OCI-LY3 (cell line): ENCODE results near the gene XDH.

Experiments used
- H2AFZ ChIP-seq: fragments of 200-600, 300-600 bp; shearing (Covaris generic); 2 replicates; pipeline ENCODE4 v1.6.0; 2014; ENCODE audit warnings: antibody characterized with exemption, low read depth, low read length
- H3K27ac ChIP-seq: fragments of 200-600, 300-600 bp; sonication (generic); 2 replicates; pipeline ENCODE4 v1.5.1; 2014; ENCODE audit warnings: mild to moderate bottlenecking, low read length, moderate library complexity, mixed read lengths
- H3K27me3 ChIP-seq: fragments of 200-600, 300-600 bp; sonication (generic); 2 replicates; pipeline ENCODE4 v1.6.1; 2014; ENCODE audit warnings: low read depth, low read length, mixed read lengths
- H3K36me3 ChIP-seq: fragments of 200-600, 300-600 bp; sonication (generic); replicated peaks from 2 replicates; pipeline ENCODE3; 2014; ENCODE audit warnings: low read depth, low read length, mixed read lengths
- H3K4me1 ChIP-seq: fragments of 300-600, 200-600 bp; sonication (generic); 2 replicates; pipeline ENCODE4 v1.6.1; 2014; ENCODE audit warnings: low read length, mixed read lengths
- H3K4me2 ChIP-seq: fragments of 200-600, 300-600 bp; sonication (generic); 2 replicates; pipeline ENCODE4 v1.6.1; 2014; ENCODE audit warnings: low read length, mixed read lengths
- H3K4me3 ChIP-seq: fragments of 300-600, 200-600 bp; sonication (generic); 2 replicates; pipeline ENCODE4 v1.5.1; 2014; ENCODE audit warnings: antibody characterized with exemption, mild to moderate bottlenecking, low read length, moderate library complexity
- H3K79me2 ChIP-seq: fragments of 300-600, 200-600 bp; shearing (Covaris generic); 2 replicates; pipeline ENCODE4 v1.6.1; 2014; ENCODE audit warnings: mild to moderate bottlenecking, low read length, mixed read lengths
- H3K9ac ChIP-seq: fragments of 300-600, 200-600 bp; shearing (Covaris generic); 2 replicates; pipeline ENCODE4 v1.6.0; 2014; ENCODE audit warnings: mild to moderate bottlenecking, low read length, moderate library complexity
- H3K9me3 ChIP-seq: fragments of 200-600, 300-600 bp; shearing (Covaris generic); 2 replicates; pipeline ENCODE4 v1.6.1; 2014; ENCODE audit warnings: low read length, mixed read lengths; ENCODE audit not compliant: insufficient read depth
- H4K20me1 ChIP-seq: fragments of 200-600, 300-600 bp; sonication (generic); 2 replicates; pipeline ENCODE4 v1.6.1; 2016; ENCODE audit warnings: low read length, mixed read lengths; ENCODE audit not compliant: insufficient read depth
- EZH2phosphoT487 ChIP-seq: fragments of 200-600 bp; shearing (Covaris generic); IDR thresholded peaks from 2 replicates; pipeline ENCODE4 v1.6.1; 2018; ENCODE audit warnings: antibody characterized with exemption, mixed run types, low read depth
- TF ChIP-seq, protein P1 (sequence below): fragments of 200-600, 300-600 bp; sonication (generic); IDR thresholded peaks from 2 replicates; pipeline ENCODE4 v1.5.1; 2014; ENCODE audit warnings: antibody characterized with exemption, low read length, low read depth

Gene XDH

DNA sequence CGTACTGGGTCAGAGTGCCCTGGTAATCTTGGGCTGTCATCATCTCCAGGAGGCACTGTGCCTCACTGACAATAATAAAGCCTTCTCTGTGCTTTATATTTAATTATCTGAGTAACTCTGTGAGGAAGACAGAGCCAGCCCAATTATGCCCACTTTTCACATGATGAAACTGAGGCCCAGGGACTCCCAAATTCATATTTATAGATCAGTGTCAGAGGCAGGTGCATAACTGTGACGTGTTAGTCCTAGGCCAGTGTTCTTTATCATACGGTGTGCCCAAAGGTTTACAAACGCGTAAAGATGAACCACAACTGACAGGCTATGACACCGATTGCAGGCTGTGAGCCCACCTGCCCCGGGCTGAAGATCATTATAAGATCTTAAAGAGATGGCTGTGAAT is 65.4 kb downstream of the XDH start:
- Histone ChIP-seq H3K9me3 (no peaks in the 10 kb centered on the region), H3K27me3 (peaks cover 34% of the 10 kb centered on the region), H3K79me2 (no peaks in the 10 kb centered on the region), H3K4me3 (no peak overlapping the region), H3K4me1 (no peaks in the 10 kb centered on the region), H3K27ac (no peak overlapping the region), H3K4me2 (no peak overlapping the region), H3K9ac (no peak overlapping the region), H4K20me1 (no peaks in the 10 kb centered on the region), H2AFZ (no peak overlapping the region), H3K36me3 (no peaks in the 10 kb centered on the region)
- no peak for TF ChIP-seq EZH2phosphoT487
- TF ChIP-seq, protein P1, sequence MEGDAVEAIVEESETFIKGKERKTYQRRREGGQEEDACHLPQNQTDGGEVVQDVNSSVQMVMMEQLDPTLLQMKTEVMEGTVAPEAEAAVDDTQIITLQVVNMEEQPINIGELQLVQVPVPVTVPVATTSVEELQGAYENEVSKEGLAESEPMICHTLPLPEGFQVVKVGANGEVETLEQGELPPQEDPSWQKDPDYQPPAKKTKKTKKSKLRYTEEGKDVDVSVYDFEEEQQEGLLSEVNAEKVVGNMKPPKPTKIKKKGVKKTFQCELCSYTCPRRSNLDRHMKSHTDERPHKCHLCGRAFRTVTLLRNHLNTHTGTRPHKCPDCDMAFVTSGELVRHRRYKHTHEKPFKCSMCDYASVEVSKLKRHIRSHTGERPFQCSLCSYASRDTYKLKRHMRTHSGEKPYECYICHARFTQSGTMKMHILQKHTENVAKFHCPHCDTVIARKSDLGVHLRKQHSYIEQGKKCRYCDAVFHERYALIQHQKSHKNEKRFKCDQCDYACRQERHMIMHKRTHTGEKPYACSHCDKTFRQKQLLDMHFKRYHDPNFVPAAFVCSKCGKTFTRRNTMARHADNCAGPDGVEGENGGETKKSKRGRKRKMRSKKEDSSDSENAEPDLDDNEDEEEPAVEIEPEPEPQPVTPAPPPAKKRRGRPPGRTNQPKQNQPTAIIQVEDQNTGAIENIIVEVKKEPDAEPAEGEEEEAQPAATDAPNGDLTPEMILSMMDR: no peak

DNA sequence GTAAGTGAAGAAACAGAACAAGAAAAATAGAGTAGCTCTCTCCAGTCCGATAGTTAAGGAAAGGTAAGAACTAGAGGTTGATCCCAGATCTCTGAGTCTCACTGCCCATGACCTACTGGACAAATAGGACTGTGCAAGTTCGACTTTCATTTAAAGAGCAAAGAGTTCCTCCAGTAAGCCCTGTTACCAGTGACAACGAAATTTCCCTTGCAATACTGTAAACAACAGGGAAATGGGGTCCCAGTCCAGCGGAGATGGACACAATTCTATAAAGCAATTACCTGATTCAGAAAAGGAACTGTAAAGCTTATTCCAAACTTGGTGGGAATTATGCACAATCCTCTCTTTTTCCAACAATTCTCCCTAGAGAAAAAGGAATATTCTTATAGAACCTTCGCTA is 65.9 kb downstream of the XDH start:
- H3K9ac ChIP-seq: no peak overlapping the region
- H3K4me1 ChIP-seq: no peaks in the 10 kb centered on the region
- TF ChIP-seq, protein P1: no peak
- no peak for TF ChIP-seq EZH2phosphoT487
- H3K36me3 ChIP-seq: no peaks in the 10 kb centered on the region
- H3K27me3 ChIP-seq: peaks cover 32% of the 10 kb centered on the region
- no peak overlapping the region for H3K4me2 ChIP-seq
- H3K9me3 ChIP-seq: no peaks in the 10 kb centered on the region
- H3K79me2 ChIP-seq: no peaks in the 10 kb centered on the region
- H3K4me3 ChIP-seq: no peak overlapping the region
- H2AFZ ChIP-seq: no peak overlapping the region
- H3K27ac ChIP-seq: no peak overlapping the region
- H4K20me1 ChIP-seq: no peaks in the 10 kb centered on the region

DNA sequence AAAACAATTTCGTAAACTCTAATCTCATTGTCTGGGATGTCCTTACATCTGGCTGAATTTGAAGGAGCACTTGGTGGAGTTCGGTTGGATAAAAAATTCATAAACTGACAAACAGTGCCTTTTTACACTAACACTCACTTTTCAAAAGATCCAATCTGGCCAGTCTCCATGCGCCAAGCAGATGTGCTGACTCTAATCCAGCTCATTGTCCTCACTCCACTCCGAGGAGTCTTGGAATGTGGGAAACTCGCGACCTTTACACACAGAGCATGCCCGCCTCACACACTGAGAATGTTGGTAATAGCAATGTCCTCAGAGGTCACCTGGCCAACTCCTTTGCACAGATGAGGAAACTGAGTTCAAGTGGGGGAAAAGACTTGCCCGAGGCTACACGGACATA is 66.8 kb downstream of the XDH start:
- H3K9me3 ChIP-seq: no peaks in the 10 kb centered on the region
- H3K4me2 ChIP-seq: no peak overlapping the region
- H3K9ac ChIP-seq: no peak overlapping the region
- no peaks in the 10 kb centered on the region for H3K4me1 ChIP-seq
- H3K79me2 ChIP-seq: no peaks in the 10 kb centered on the region
- no peak overlapping the region for H3K4me3 ChIP-seq
- TF ChIP-seq EZH2phosphoT487: no peak
- TF ChIP-seq, protein P1: no peak
- no peak overlapping the region for H3K27ac ChIP-seq
- peaks cover 28% of the 10 kb centered on the region for H3K27me3 ChIP-seq
- no peaks in the 10 kb centered on the region for H3K36me3 ChIP-seq
- no peak overlapping the region for H2AFZ ChIP-seq
- no peaks in the 10 kb centered on the region for H4K20me1 ChIP-seq

DNA sequence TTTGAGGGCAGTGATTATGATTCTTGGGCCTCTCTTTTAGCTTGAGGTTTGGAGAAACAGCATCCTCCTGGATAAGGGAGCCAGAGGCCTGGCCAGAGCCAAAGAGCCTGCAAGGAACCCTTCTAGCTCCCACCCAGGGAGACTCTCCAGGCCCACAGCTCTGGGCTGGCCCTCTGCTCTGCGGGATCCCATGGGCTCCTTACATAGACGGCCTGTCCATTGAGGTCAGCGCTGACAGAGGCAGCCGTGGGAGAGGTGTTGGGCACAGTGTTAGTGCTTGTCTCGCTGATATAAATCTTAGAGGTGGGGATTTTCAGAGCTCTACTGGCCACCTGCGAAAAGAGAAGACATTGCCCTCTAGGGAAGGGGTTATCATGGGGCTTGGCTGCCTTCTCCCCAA is 67.2 kb downstream of the XDH start:
- no peak overlapping the region for H3K9ac ChIP-seq
- no peaks in the 10 kb centered on the region for H3K9me3 ChIP-seq
- no peaks in the 10 kb centered on the region for H3K79me2 ChIP-seq
- H3K27ac ChIP-seq: no peak overlapping the region
- TF ChIP-seq EZH2phosphoT487: no peak
- H4K20me1 ChIP-seq: no peaks in the 10 kb centered on the region
- no peak overlapping the region for H3K4me2 ChIP-seq
- H3K4me1 ChIP-seq: no peaks in the 10 kb centered on the region
- peaks cover 32% of the 10 kb centered on the region for H3K27me3 ChIP-seq
- H3K4me3 ChIP-seq: no peak overlapping the region
- no peak overlapping the region for H2AFZ ChIP-seq
- H3K36me3 ChIP-seq: no peaks in the 10 kb centered on the region

DNA sequence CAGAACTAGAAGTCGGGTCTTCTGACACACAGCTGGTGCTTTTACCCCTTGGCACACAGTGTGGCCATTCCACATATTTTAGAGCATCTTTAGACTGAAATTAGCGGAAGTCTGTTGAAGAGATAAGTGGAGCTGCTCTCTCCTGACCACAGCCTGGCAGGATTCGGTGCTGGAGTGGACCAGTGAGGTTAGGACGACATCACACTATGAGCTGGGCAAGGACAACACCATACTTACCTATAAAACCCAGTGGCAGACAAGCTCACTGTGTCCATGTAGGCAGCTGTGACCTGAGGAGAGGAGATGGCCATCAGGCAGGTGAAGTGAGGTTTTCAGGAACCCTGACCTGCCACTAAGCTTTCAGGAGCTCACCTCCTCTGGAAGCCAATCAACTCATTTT is 70.1 kb downstream of the XDH start:
- Histone ChIP-seq H3K36me3 (no peaks in the 10 kb centered on the region), H4K20me1 (no peaks in the 10 kb centered on the region), H3K4me1 (no peaks in the 10 kb centered on the region), H3K79me2 (no peaks in the 10 kb centered on the region), H2AFZ (no peak overlapping the region), H3K27me3 (peaks cover 33% of the 10 kb centered on the region), H3K4me3 (no peak overlapping the region), H3K27ac (no peak overlapping the region), H3K9me3 (no peaks in the 10 kb centered on the region), H3K4me2 (no peak overlapping the region), H3K9ac (no peak overlapping the region)
- TF ChIP-seq, protein P1: no peak
